Transverse colon (tissue), 1 donor: ENCODE results near the gene MEDAG.

Experiments used
- EP300 ChIP-seq: sonication (generic); formaldehyde crosslinking; IDR thresholded peaks from one replicate; pipeline ENCODE4 v1.6.1; 2017; ENCODE audit warnings: antibody characterized with exemption, low read depth
- POLR2A ChIP-seq: fragments of 450-650 bp; IDR thresholded peaks from one replicate; pipeline ENCODE4 v1.6.1; 2016; ENCODE audit warnings: antibody characterized with exemption, mild to moderate bottlenecking, moderate library complexity

DNA sequence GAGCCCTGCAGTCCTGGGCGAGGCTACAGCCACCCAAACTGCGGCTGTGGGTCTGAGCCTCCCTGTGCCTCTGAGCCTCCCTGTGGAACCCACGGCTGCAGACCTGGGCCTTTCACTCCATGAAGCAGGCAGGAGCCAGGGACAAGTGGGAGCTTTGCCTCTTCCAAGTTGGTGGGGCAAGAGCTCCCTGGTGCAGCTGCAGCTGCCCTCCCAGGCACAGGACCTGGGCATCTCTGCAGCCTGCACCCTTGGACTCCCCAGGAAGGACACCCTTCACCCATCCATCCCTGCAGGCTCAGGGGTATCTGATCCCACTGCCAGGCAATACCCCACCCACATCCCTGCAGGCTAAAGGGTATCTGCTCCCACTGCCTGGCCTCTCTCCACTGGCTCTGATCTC lies 28.7 kb downstream of the MEDAG start:
- TF ChIP-seq POLR2A (no peak), EP300 (no peak)
